HEK293T (cell line): ENCODE results near the gene TTLL1.

ENCODE experiments used
- CTCF ChIA-PET: fragments of 350-600 bp; formaldehyde crosslinking; extraction: SDS; loops from one replicate; lab custom pipeline; 2021; ENCODE audit warnings: antibody characterized with exemption, inconsistent platforms; lab: Yijun Ruan, JAX
- POLR2A ChIA-PET: fragments of 350-600 bp; formaldehyde crosslinking; extraction: SDS; loops from one replicate; lab custom pipeline; 2020; ENCODE audit warnings: antibody characterized with exemption, inconsistent platforms; lab: Yijun Ruan, JAX
- DNase-seq: peaks from one replicate; pipeline ENCODE4 v3.0.0; 2012; ENCODE audit warnings: mixed read lengths; ENCODE audit errors: extremely low spot score
- ARNT ChIP-seq: fragments of 450-650 bp; IDR thresholded peaks from 2 replicates; pipeline ENCODE4 v1.6.1; 2017; ENCODE audit warnings: mild to moderate bottlenecking
- BHLHE40 ChIP-seq: fragments of 450-650 bp; IDR thresholded peaks from 2 replicates; pipeline ENCODE4 v1.6.1; 2016; ENCODE audit warnings: mild to moderate bottlenecking, moderate library complexity, borderline replicate concordance
- CTBP1 ChIP-seq: fragments of 450-650 bp; IDR thresholded peaks from 2 replicates; pipeline ENCODE4 v1.6.1; 2016; ENCODE audit warnings: borderline replicate concordance
- ELF4 ChIP-seq: fragments of 450-650 bp; IDR thresholded peaks from 2 replicates; pipeline ENCODE4 v1.6.1; 2017; ENCODE audit warnings: antibody characterized with exemption
- FOXA1 ChIP-seq: fragments of 450-650 bp; IDR thresholded peaks from 2 replicates; pipeline ENCODE4 v1.6.1; 2016; ENCODE audit warnings: mild to moderate bottlenecking
- FOXK2 ChIP-seq: fragments of 450-650 bp; IDR thresholded peaks from 2 replicates; pipeline ENCODE4 v1.6.1; 2016; ENCODE audit warnings: mild to moderate bottlenecking
- FOXM1 ChIP-seq: fragments of 450-650 bp; IDR thresholded peaks from 2 replicates; pipeline ENCODE4 v1.6.1; 2017; ENCODE audit warnings: mild to moderate bottlenecking, borderline replicate concordance
- HDGF ChIP-seq: fragments of 450-650 bp; IDR thresholded peaks from 2 replicates; pipeline ENCODE4 v1.6.1; 2017; ENCODE audit warnings: antibody characterized with exemption, borderline replicate concordance
- L3MBTL2 ChIP-seq: fragments of 450-650 bp; conservative IDR thresholded peaks from 2 replicates; pipeline ENCODE4 v1.6.1; 2016; ENCODE audit warnings: mild to moderate bottlenecking
- LEF1 ChIP-seq: fragments of 450-650 bp; IDR thresholded peaks from 2 replicates; pipeline ENCODE4 v1.6.1; 2017; ENCODE audit warnings: mild to moderate bottlenecking, borderline replicate concordance
- NFRKB ChIP-seq: fragments of 450-650 bp; IDR thresholded peaks from 2 replicates; pipeline ENCODE4 v1.6.1; 2016; ENCODE audit warnings: mild to moderate bottlenecking, moderate library complexity
- SP1 ChIP-seq: fragments of 450-650 bp; IDR thresholded peaks from 2 replicates; pipeline ENCODE4 v1.6.1; 2017
- SUZ12 ChIP-seq: fragments of 450-650 bp; IDR thresholded peaks from 2 replicates; pipeline ENCODE4 v1.6.1; 2016; ENCODE audit warnings: mild to moderate bottlenecking
- TARDBP ChIP-seq: fragments of 450-650 bp; IDR thresholded peaks from 2 replicates; pipeline ENCODE4 v1.6.1; 2016
- ZNF384 ChIP-seq: fragments of 450-650 bp; IDR thresholded peaks from 2 replicates; pipeline ENCODE4 v1.6.1; 2016
- TF ChIP-seq, protein P1 (sequence below): fragments of 450-650 bp; IDR thresholded peaks from 2 replicates; pipeline ENCODE4 v1.6.1; 2016

TTLL1 gene

DNA sequence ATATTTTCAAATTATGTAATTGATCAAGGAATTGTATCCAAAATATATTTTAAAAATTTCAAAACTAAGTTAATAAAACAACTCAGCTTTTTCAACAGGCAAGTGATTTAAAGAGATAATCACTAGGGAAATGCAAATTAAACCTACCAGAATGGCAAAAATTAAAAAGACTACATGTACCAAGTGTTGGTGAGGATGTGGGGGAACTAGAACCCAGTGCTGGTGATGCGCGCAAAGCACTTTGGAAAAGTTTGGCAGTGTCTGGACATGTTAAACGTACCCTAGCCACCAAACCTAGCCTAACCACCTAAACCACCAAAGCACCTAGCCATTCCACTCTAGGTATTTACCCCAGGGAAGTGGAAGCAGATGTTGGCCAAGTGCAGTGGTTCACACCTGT, 97.1 kb downstream of the TTLL1 start:
- ChIA-PET CTCF (interaction anchor here (1.1 kb wide), 1 partner anchor 8 kb away, joined by 3 read pairs; no protein-coding TSS in a partner anchor), POLR2A (interaction anchor here (1.6 kb wide), 1 partner anchor 23 kb away, joined by 6 read pairs; the partner anchor contains the start of gene PACSIN2)
- TF ChIP-seq L3MBTL2: no peak
- TF ChIP-seq ARNT: no peak
- no peak for TF ChIP-seq SP1
- no peak for TF ChIP-seq NFRKB
- TF ChIP-seq CTBP1: no peak
- TF ChIP-seq ZNF384: no peak
- no peak for TF ChIP-seq TARDBP
- TF ChIP-seq ELF4: no peak
- no peak for TF ChIP-seq FOXK2
- no peak for TF ChIP-seq LEF1
- TF ChIP-seq FOXA1: no peak
- TF ChIP-seq BHLHE40: no peak
- TF ChIP-seq SUZ12: no peak
- TF ChIP-seq HDGF: no peak
- TF ChIP-seq, protein P1, sequence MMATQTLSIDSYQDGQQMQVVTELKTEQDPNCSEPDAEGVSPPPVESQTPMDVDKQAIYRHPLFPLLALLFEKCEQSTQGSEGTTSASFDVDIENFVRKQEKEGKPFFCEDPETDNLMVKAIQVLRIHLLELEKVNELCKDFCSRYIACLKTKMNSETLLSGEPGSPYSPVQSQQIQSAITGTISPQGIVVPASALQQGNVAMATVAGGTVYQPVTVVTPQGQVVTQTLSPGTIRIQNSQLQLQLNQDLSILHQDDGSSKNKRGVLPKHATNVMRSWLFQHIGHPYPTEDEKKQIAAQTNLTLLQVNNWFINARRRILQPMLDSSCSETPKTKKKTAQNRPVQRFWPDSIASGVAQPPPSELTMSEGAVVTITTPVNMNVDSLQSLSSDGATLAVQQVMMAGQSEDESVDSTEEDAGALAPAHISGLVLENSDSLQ: no peak
- TF ChIP-seq FOXM1: no peak
- no peak for DNase-seq

DNA sequence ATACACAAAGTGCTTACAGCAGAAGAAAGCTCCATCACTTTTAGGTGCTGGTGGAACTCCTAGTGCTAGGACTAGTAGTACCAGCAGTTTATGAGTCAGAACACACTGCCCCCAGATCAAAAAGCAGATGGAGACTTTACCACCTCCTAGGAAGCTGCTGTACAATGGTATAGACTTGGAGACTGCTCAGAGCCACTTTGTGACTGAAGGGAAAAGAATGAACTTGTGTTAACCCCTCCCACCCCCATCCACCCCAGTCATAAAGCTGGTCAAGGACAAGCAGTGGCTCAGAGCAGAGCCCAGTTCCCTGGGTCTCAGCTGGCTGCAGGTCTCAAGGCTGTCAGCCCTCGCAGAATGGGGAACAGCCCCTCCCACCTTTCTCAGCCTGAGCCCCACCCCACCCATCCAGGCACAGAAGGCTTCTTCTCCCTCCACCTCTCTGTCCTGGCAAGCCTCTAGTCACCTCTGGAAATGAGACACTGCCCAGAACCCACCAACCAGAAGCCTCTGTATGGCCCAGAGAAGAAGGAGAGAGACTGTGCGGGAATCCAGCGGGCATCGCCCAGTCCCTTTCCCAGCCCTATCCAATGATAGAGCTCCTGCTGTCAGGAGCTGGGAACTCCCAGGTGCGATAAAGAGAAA, 98.1 kb downstream of the TTLL1 start:
- DNase-seq: no peak
- no peak for TF ChIP-seq HDGF
- no peak for TF ChIP-seq TARDBP
- TF ChIP-seq SUZ12: no peak
- no peak for TF ChIP-seq CTBP1
- no peak for TF ChIP-seq FOXK2
- TF ChIP-seq, protein P1: no peak
- TF ChIP-seq FOXM1: no peak
- no peak for TF ChIP-seq ELF4
- no peak for TF ChIP-seq LEF1
- ChIA-PET POLR2A (interaction anchor here (1.6 kb wide), 1 partner anchor 24 kb away, joined by 6 read pairs; the partner anchor contains the start of gene PACSIN2), CTCF (interaction anchor here (0.5 to 1.1 kb wide), 4 partner anchors 9 to 43 kb away, joined by 3 to 5 read pairs (median 3); partner anchors contain the start of gene PACSIN2)

DNA sequence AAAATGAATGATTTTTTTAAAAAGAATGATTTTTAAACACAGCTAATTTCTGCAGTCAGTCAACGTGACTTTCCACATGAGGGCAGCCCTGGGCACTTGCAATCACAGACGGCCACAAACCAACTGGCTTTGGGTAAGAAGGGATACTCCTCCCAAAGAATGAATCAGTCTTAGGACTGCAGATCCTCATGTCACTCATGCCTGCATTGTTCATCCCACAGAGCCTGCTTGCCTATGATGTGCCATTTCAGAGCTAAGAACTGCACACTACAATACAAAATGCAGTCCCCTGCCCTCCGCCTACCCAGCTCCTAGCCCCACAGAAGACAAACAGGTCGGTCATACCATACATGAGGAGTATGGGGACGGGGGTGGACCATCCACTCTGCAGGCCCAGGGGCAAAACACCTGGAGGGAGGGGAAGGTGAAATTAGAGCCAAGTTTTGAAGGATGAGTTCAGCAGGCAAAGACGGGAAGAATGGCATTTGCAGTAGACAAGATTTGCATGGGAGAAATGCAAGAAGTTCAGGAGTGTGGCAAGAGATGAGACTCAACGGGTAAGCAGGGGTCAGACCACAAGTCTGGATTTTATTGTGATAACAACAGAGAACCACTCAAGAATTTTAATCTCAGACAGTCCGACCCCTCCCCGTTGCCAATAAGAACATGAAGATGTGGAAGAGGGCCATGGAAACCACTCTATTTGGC, 98.9 kb downstream of the TTLL1 start:
- TF ChIP-seq, protein P1: peak; percentile 13; the same call in 1 of the 2 replicates
- TF ChIP-seq FOXA1 (no peak), ZNF384 (no peak)
- ChIA-PET CTCF (no interaction called here), POLR2A (interaction anchor here (1.1 to 1.6 kb wide), 2 partner anchors 25 kb away, joined by 5 to 6 read pairs; partner anchors contain the start of gene PACSIN2)
- no peak for DNase-seq
